ENCODE data around the gene PAXX. TPM values are rescaled to one million over a fixed set of nuclear protein-coding genes. Genes with fewer than 3 reads are reported as not detected.

The PAXX gene
- total RNA-seq, 1 experiment from 2014 or later: 64.0 TPM

DNA sequence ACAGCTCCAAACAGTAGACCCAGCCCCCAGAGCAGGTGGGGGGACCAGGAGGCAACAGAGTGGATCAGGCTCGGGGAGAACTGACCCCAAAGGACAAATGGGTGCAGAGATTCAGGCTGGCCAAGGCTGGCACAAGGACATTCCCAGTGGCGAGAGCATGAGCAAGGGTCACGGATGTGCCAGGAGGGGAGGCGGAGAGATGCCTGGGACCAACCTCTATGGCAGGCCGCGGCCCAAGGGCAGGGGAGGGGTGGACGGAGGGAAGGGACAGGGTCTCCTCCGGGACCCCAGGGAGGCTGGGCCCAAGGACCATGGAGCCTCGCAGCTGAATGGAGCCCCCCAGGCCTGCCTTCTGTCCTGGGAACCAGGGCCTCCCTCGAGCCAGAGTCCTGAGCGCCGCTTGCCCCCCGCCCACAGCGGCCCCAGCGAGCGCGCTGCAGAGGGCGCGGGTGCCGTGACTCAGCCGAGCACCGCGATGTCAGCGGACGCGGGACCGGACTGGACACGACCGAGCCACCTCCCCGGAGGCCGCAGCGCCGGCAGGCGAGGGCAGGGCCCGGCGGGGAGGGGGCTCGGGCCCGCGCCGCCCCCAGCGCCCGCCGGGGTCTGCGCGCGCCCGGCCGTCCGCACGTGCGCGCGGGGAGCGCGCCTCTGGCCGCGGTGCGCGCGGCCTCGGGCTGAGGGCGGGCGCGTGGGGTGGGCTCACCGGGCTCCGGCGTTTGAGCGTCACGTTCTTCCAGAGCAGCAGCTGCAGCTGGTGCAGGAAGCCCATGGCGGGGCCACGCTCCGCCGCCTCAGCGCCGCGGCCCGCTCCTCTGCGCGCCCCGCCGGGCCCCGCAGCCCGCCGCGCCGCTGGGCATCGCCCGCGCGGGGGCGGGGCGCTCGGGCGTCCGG is 35.4 kb downstream of the PAXX start, which contains the start of gene ABCA2:
Gene ABCA2 (minus strand): TSS at position 869 of the 894 bp plus-strand sequence. CDS start 97 bp downstream, at position 772.
- in situ Hi-C loops (cut with HindIII; ENCODE audit: low pct_unique_long_range_greater_than_20kb, low sequenced_read_pairs): no loop called here
- POLR2A ChIA-PET: no interaction called here
- Histone ChIP-seq H3K27me3 (ENCODE audit: control insufficient read depth, insufficient read depth, low read length) (no peaks in the 10 kb centered on the region), H3K27ac (ENCODE audit: low read length) (no peak within 1 kb of the TSS), H3K4me1 (ENCODE audit: control insufficient read depth, insufficient read depth, low read length) (peaks cover 28% of the 10 kb centered on the region), H3K9me3 (ENCODE audit: control insufficient read depth, insufficient read depth, low read depth, low read length) (no peaks in the 10 kb centered on the region), H3K4me3 (ENCODE audit: low read depth in 2 of 2, low read length in 2 of 2) (peak within 1 kb of the TSS; percentile 43 to 53), H3K36me3 (ENCODE audit: control insufficient read depth, insufficient read depth, low read length) (no peaks in the 10 kb centered on the region)
- no peak for TF ChIP-seq REST (IDR thresholded peaks at IDR 0.05; ENCODE audit: insufficient read depth in 1 of 2, low read depth in 2 of 2, low read length in 1 of 2)
- TF ChIP-seq POLR2AphosphoS5 (IDR thresholded peaks at IDR 0.05; ENCODE audit: low read depth, low read length): no peak
- TF ChIP-seq, protein P1, sequence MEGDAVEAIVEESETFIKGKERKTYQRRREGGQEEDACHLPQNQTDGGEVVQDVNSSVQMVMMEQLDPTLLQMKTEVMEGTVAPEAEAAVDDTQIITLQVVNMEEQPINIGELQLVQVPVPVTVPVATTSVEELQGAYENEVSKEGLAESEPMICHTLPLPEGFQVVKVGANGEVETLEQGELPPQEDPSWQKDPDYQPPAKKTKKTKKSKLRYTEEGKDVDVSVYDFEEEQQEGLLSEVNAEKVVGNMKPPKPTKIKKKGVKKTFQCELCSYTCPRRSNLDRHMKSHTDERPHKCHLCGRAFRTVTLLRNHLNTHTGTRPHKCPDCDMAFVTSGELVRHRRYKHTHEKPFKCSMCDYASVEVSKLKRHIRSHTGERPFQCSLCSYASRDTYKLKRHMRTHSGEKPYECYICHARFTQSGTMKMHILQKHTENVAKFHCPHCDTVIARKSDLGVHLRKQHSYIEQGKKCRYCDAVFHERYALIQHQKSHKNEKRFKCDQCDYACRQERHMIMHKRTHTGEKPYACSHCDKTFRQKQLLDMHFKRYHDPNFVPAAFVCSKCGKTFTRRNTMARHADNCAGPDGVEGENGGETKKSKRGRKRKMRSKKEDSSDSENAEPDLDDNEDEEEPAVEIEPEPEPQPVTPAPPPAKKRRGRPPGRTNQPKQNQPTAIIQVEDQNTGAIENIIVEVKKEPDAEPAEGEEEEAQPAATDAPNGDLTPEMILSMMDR (IDR thresholded peaks at IDR 0.05): no peak
- no peak for TF ChIP-seq TCF7L2 (IDR thresholded peaks at IDR 0.05; ENCODE audit: low read depth, low read length)
- no peak for TF ChIP-seq SIN3A (IDR thresholded peaks at IDR 0.05; ENCODE audit: borderline replicate concordance, insufficient read depth, low read depth, low read length)
- CTCF ChIA-PET: no interaction called here
- DNase-seq (ENCODE audit: low read depth, low spot score) (no peak), ATAC-seq (peak; percentile 29)
- no TSS peak for BruUV-seq (replicated peaks)
- intact Hi-C loops (cut with micrococcal nuclease; ENCODE audit: unreplicated experiment): no loop called here

DNA sequence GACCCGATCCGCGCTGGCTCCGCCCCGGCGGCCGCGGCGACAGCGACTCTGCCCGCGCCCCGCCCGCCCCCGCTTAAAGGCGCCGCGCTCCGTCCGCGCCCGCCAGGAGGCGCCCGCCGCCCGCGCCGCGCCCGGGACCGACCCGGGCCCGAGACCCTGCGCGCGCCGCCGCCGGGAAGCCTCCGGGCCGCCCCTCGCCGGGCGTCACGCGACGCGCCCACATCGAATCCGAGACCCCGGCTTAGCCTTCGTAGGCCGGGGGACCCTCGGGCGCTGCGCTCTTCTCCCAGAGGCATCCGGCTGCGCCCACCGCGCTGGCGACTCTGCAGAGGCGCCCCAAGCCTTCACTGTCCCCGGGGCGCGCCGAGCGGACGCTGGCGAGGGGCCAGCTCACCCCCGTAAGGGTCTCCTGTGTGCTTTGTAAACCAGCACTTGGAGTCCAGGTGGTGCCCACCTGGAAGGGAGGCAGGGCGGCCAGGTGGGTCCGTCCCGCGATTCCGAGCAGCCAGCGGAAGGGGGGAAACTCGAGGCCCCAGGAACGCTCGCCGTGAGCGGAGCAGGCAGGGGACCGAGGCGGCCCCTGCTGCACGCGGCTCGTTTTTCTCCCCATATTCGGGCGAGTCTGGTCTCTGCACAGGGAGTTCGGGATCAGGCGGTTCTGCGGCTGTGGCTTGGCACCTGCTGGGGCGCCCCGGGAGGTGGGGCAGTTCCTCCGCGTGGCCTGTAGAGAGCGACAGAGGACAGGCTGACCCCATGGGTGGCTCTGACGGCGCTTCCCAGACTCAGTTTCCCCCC is 36.2 kb downstream of the PAXX start:
- no TSS peak for BruUV-seq (replicated peaks)
- ATAC-seq: peak; percentile 72
- no peak for TF ChIP-seq REST (IDR thresholded peaks at IDR 0.05; ENCODE audit: insufficient read depth in 1 of 2, low read depth in 2 of 2, low read length in 1 of 2)
- TF ChIP-seq, protein P1 (IDR thresholded peaks at IDR 0.05): peak; percentile 68; the same call in 1 of the 2 replicates
- no peaks in the 10 kb centered on the region for H3K27me3 ChIP-seq (ENCODE audit: control insufficient read depth, insufficient read depth, low read length)
- H3K36me3 ChIP-seq (ENCODE audit: control insufficient read depth, insufficient read depth, low read length): no peaks in the 10 kb centered on the region
- CTCF ChIA-PET: interaction anchor here (1.2 to 1.4 kb wide), 3 partner anchors 30 to 81 kb away, joined by 3 to 14 read pairs (median 5); no protein-coding TSS in a partner anchor
- intact Hi-C loops (cut with micrococcal nuclease; ENCODE audit: unreplicated experiment): no loop called here
- H3K27ac ChIP-seq (ENCODE audit: low read length): no peak overlapping the region
- in situ Hi-C loops (cut with HindIII; ENCODE audit: low pct_unique_long_range_greater_than_20kb, low sequenced_read_pairs): no loop called here
- no peaks in the 10 kb centered on the region for H3K9me3 ChIP-seq (ENCODE audit: control insufficient read depth, insufficient read depth, low read depth, low read length)
- POLR2A ChIA-PET: no interaction called here
- H3K4me3 ChIP-seq (ENCODE audit: low read depth in 2 of 2, low read length in 2 of 2): peak overlapping the region; percentile 43 to 53
- H3K4me1 ChIP-seq (ENCODE audit: control insufficient read depth, insufficient read depth, low read length): peaks cover 24% of the 10 kb centered on the region
- no peak for DNase-seq (ENCODE audit: low read depth, low spot score)

All from Panc1 (cell line).